Prostate gland (tissue), 2 donors: ENCODE results near the gene LAT. TPM values are rescaled to one million over a fixed set of nuclear protein-coding genes. Genes with fewer than 3 reads are reported as not detected.

Experiments used
- DNase-seq: peaks from one replicate; pipeline ENCODE4 v3.0.0-alpha.2; 2019; ENCODE audit warnings: low spot score
- H3K27ac ChIP-seq, 2 donors: fragments of 200-600 bp; sonication (generic); 2 replicates each; pipeline ENCODE4 v1.5.1; 2017 to 2019
- H3K27me3 ChIP-seq: fragments of 200-600 bp; sonication (generic); replicated peaks from 2 replicates; pipeline ENCODE4 v1.5.1; 2019; ENCODE audit not compliant: insufficient read depth
- H3K36me3 ChIP-seq, 2 donors: fragments of 200-600 bp; sonication (generic); 1 replicate in 1 of 2; 2 replicates in 1 of 2; pipeline versions ENCODE4 v1.5.1 to v1.8.1; 2017 to 2019
- H3K4me1 ChIP-seq: fragments of 200-600 bp; sonication (generic); replicated peaks from 2 replicates; pipeline ENCODE4 v1.5.1; 2019
- H3K4me3 ChIP-seq, 2 donors: fragments of 200-600 bp; sonication (generic); 2 replicates each; pipeline ENCODE4 v1.5.1; 2017 to 2019
- H3K9me3 ChIP-seq: fragments of 200-600 bp; sonication (generic); 2 replicates; pipeline ENCODE4 v1.5.1; 2017
- CTCF ChIP-seq, 4 experiments: fragments of 200-600 bp in 2 of 4; fragments of 450-650 bp in 2 of 4; sonication (generic) in 2 of 4; IDR thresholded peaks; 1 replicate in 3 of 4; 2 replicates in 1 of 4; pipeline ENCODE4 v1.5.1; 2016 to 2019; ENCODE audit warnings: antibody characterized with exemption in 4 of 4, mild to moderate bottlenecking in 2 of 4, moderate library complexity in 2 of 4
- POLR2A ChIP-seq: fragments of 450-650 bp; IDR thresholded peaks from one replicate; pipeline ENCODE4 v1.6.1; 2016; ENCODE audit warnings: antibody characterized with exemption, mild to moderate bottlenecking
- POLR2AphosphoS5 ChIP-seq: sonication (generic); formaldehyde crosslinking; IDR thresholded peaks from one replicate; pipeline ENCODE4 v1.6.1; 2017; ENCODE audit warnings: antibody characterized with exemption
- WGBS: methylation state at CpG from one replicate; pipeline ENCODE4 v1.1.5; 2018; 5-methylcytosine and 5-hydroxymethylcytosine counted together
- intact Hi-C: fragments of 100-400 bp; cut with DNase I; formaldehyde crosslinking; loops from one replicate; pipeline ENCODE4 v1.14.2; 2022
- total RNA-seq, 2 donors: library from RNA; depleted of rRNA; stranded (reverse); fragments of >200 nt; gene quantifications; one replicate each; pipeline ENCODE4 v1.1.0, GENCODE V29; 2016

Gene LAT
- total RNA-seq, 2 donors from 2014 or later: 4.7 to 5.7 TPM

GRCh38 chr16:28987170-28987853 lies 2.5 kb downstream of the LAT start:
- WGBS: 99% methylated on average over 4 of the region's 4 CpGs
- H3K27ac ChIP-seq: no peak overlapping the region
- no peak for TF ChIP-seq POLR2AphosphoS5
- no peak for TF ChIP-seq POLR2A
- no peak for TF ChIP-seq CTCF (IDR thresholded peaks at IDR 0.05)
- H3K4me3 ChIP-seq: no peak overlapping the region
- H3K9me3 ChIP-seq: no peaks in the 10 kb centered on the region
- H3K4me1 ChIP-seq: no peaks in the 10 kb centered on the region
- intact Hi-C loops: no loop called here
- peaks cover 0 to 9% of the 10 kb centered on the region in 2 donors for H3K36me3 ChIP-seq
- DNase-seq: no peak
- no peaks in the 10 kb centered on the region for H3K27me3 ChIP-seq

GRCh38 chr16:28989363-28989762 lies 4.5 kb downstream of the LAT start:
- Histone ChIP-seq H3K27me3 (no peaks in the 10 kb centered on the region), H3K4me3 (no peak overlapping the region), H3K36me3 (peaks cover 0 to under 1% of the 10 kb centered on the region in 2 donors), H3K4me1 (no peaks in the 10 kb centered on the region), H3K27ac (no peak overlapping the region), H3K9me3 (no peaks in the 10 kb centered on the region)
- no peak for TF ChIP-seq POLR2AphosphoS5
- TF ChIP-seq CTCF (IDR thresholded peaks at IDR 0.05): no peak
- no peak for TF ChIP-seq POLR2A
- no peak for DNase-seq
- WGBS: 94% methylated on average over 14 of the region's 14 CpGs
- intact Hi-C loops: no loop called here

GRCh38 chr16:28990375-28991040 lies 5.7 kb downstream of the LAT start:
- DNase-seq: no peak
- H3K27me3 ChIP-seq: no peaks in the 10 kb centered on the region
- no peak overlapping the region for H3K4me3 ChIP-seq
- no peak for TF ChIP-seq POLR2A
- TF ChIP-seq CTCF (IDR thresholded peaks at IDR 0.05): no peak
- TF ChIP-seq POLR2AphosphoS5: no peak
- H3K9me3 ChIP-seq: no peaks in the 10 kb centered on the region
- no peak overlapping the region for H3K27ac ChIP-seq
- no peaks in the 10 kb centered on the region for H3K36me3 ChIP-seq
- 95% methylated on average over 11 of the region's 11 CpGs for WGBS
- no peaks in the 10 kb centered on the region for H3K4me1 ChIP-seq
- intact Hi-C loops: no loop called here

GRCh38 chr16:28991687-28992086 lies 6.8 kb downstream of the LAT start:
- no peak for TF ChIP-seq CTCF (IDR thresholded peaks at IDR 0.05)
- no peak for TF ChIP-seq POLR2AphosphoS5
- no peak for TF ChIP-seq POLR2A
- WGBS: 79% methylated on average over 8 of the region's 8 CpGs

GRCh38 chr16:28992496-28992895 lies 7.6 kb downstream of the LAT start:
- 93% methylated on average over 10 of the region's 10 CpGs for WGBS
- Histone ChIP-seq H3K27me3 (no peaks in the 10 kb centered on the region), H3K4me3 (no peak overlapping the region), H3K27ac (no peak overlapping the region), H3K4me1 (no peaks in the 10 kb centered on the region), H3K36me3 (no peaks in the 10 kb centered on the region), H3K9me3 (no peaks in the 10 kb centered on the region)
- TF ChIP-seq POLR2A (no peak), POLR2AphosphoS5 (no peak), CTCF (IDR thresholded peaks at IDR 0.05) (no peak)
- no peak for DNase-seq
- intact Hi-C loops: no loop called here

More at GRCh38 chr16:28991687-28992086, 6.8 kb downstream of the LAT start:
- H3K9me3 ChIP-seq: no peaks in the 10 kb centered on the region
- no peaks in the 10 kb centered on the region for H3K36me3 ChIP-seq
- DNase-seq: no peak
- H3K4me3 ChIP-seq: no peak overlapping the region
- intact Hi-C loops: no loop called here
- H3K27ac ChIP-seq: no peak overlapping the region
- H3K27me3 ChIP-seq: no peaks in the 10 kb centered on the region
- H3K4me1 ChIP-seq: no peaks in the 10 kb centered on the region
